GM08714 (cell line): ENCODE data around the gene DOLPP1.

Source experiments
- H3K4me3 ChIP-seq: fragments of 200-500 bp; sonication (Bioruptor generic); 2 replicates; pipeline ENCODE4 v1.5.1; 2014; ENCODE audit warnings: mild to moderate bottlenecking, low read length, inconsistent platforms
- ZNF274 ChIP-seq: IDR thresholded peaks from 2 replicates; pipeline ENCODE4 v1.6.1; 2012; ENCODE audit warnings: mild to moderate bottlenecking, low read depth, low read length

DOLPP1 gene

GRCh38 chr9:129054163-129054851, 26.6 kb upstream of the DOLPP1 start:
- no peak for TF ChIP-seq ZNF274
- no peak overlapping the region for H3K4me3 ChIP-seq

GRCh38 chr9:129058965-129059795, 21.7 kb upstream of the DOLPP1 start:
- TF ChIP-seq ZNF274, result no peak
- no peak overlapping the region for H3K4me3 ChIP-seq

GRCh38 chr9:129059796-129060785, 20.8 kb upstream of the DOLPP1 start:
- TF ChIP-seq ZNF274, result no peak
- H3K4me3 ChIP-seq, result no peak overlapping the region

GRCh38 chr9:129060991-129061390, 19.9 kb upstream of the DOLPP1 start:
- no peak overlapping the region for H3K4me3 ChIP-seq
- TF ChIP-seq ZNF274, result no peak

- no peak overlapping the region for H3K4me3 ChIP-seq
- TF ChIP-seq ZNF274, result no peak
Measured at GRCh38 chr9:129063061-129063460, 17.9 kb upstream of the DOLPP1 start.

- no peak for TF ChIP-seq ZNF274
- H3K4me3 ChIP-seq, result no peak overlapping the region
Measured at GRCh38 chr9:129064499-129064908, 16.4 kb upstream of the DOLPP1 start.

GRCh38 chr9:129068110-129068509, 12.8 kb upstream of the DOLPP1 start:
- no peak overlapping the region for H3K4me3 ChIP-seq
- TF ChIP-seq ZNF274, result no peak

GRCh38 chr9:129068990-129069861, 11.7 kb upstream of the DOLPP1 start:
- no peak overlapping the region; the same call in 1 of the 2 replicates for H3K4me3 ChIP-seq
- no peak for TF ChIP-seq ZNF274

GRCh38 chr9:129069862-129070641, 10.9 kb upstream of the DOLPP1 start:
- TF ChIP-seq ZNF274, result no peak
- no peak overlapping the region for H3K4me3 ChIP-seq

GRCh38 chr9:129070696-129071525, 10.0 kb upstream of the DOLPP1 start:
- no peak for TF ChIP-seq ZNF274
- no peak overlapping the region for H3K4me3 ChIP-seq

- H3K4me3 ChIP-seq, result no peak overlapping the region
Measured at GRCh38 chr9:129071526-129072126, 9.3 kb upstream of the DOLPP1 start.

More at GRCh38 chr9:129071526-129072126, 9.3 kb upstream of the DOLPP1 start:
- no peak for TF ChIP-seq ZNF274
